K562 (cell line): ENCODE results near the gene KARS1. TPM values are rescaled to one million over a fixed set of nuclear protein-coding genes. Genes with fewer than 3 reads are reported as not detected.

Source experiments
- C11orf30 ChIP-seq: fragments of 450-650 bp; IDR thresholded peaks from 2 replicates; pipeline ENCODE4 v1.6.1; 2016; ENCODE audit warnings: low read depth, mild to moderate bottlenecking
- CBX3 ChIP-seq, 2 experiments: IDR thresholded peaks; 1 replicate in 1 of 2; 2 replicates in 1 of 2; pipeline ENCODE4 v1.6.1; 2012; ENCODE audit warnings: inconsistent platforms in 2 of 2, low read length in 2 of 2, borderline replicate concordance in 1 of 2, control low read depth in 1 of 2
- ELF2 ChIP-seq: fragments of 250-450 bp; sonication (Bioruptor Pico); IDR thresholded peaks from 2 replicates; pipeline ENCODE4 v1.5.0; 2021; ENCODE audit warnings: mild to moderate bottlenecking
- GABPA ChIP-seq: fragments of 200-800 bp; sonication (Bioruptor generic); conservative IDR thresholded peaks from 2 replicates; pipeline ENCODE4 v1.6.1; 2016; ENCODE audit warnings: low read depth, missing genetic modification characterization, missing compliant biosample characterization
- HEY1 ChIP-seq: fragments of 250-450 bp; sonication (Bioruptor Pico); IDR thresholded peaks from 2 replicates; pipeline ENCODE4 v1.5.0; 2020; ENCODE audit warnings: mild to moderate bottlenecking, moderate library complexity, borderline replicate concordance
- HNRNPLL ChIP-seq: fragments of 200-400 bp; formaldehyde crosslinking; IDR thresholded peaks from 2 replicates; pipeline ENCODE4 v1.6.1; 2017; ENCODE audit warnings: low read length, low read depth, mild to moderate bottlenecking; ENCODE audit not compliant: poor library complexity, severe bottlenecking
- IFI16 ChIP-seq: fragments of 250-450 bp; sonication (Bioruptor Pico); IDR thresholded peaks from 2 replicates; pipeline ENCODE4 v2.1.2; 2022; ENCODE audit warnings: mild to moderate bottlenecking, inconsistent platforms
- JUN ChIP-seq, 2 experiments: sonication (generic) in 1 of 2; formaldehyde crosslinking in 1 of 2; IDR thresholded peaks; 2 replicates each; pipeline versions ENCODE4 v1.6.1 to v1.8.0; 2012 to 2022; ENCODE audit warnings: borderline replicate concordance in 2 of 2, mild to moderate bottlenecking in 2 of 2, improper control_type of control experiment in 1 of 2, low read depth in 1 of 2, low read length in 1 of 2, missing genetic modification reagents in 1 of 2
- KDM1A ChIP-seq, 2 experiments: fragments of 450-650 bp; IDR thresholded peaks; 2 replicates each; pipeline ENCODE4 v1.6.1; 2016; ENCODE audit warnings: mild to moderate bottlenecking in 2 of 2
- NR4A1 ChIP-seq, 2 experiments: fragments of 250-450 bp in 1 of 2; fragments of 450-650 bp in 1 of 2; sonication (Bioruptor Pico) in 1 of 2; IDR thresholded peaks; 2 replicates each; pipeline versions ENCODE4 v1.4.0 to v1.6.1; 2016 to 2020; ENCODE audit warnings: mild to moderate bottlenecking in 2 of 2, missing compliant biosample characterization in 1 of 2, missing genetic modification characterization in 1 of 2, moderate library complexity in 1 of 2
- POLR2AphosphoS5 ChIP-seq: IDR thresholded peaks from 2 replicates; pipeline ENCODE4 v1.6.1; 2011; ENCODE audit warnings: mild to moderate bottlenecking, low read depth, low read length, moderate library complexity; ENCODE audit not compliant: control insufficient read depth, insufficient read depth
- SIN3B ChIP-seq: fragments of 450-650 bp; IDR thresholded peaks from 2 replicates; pipeline ENCODE4 v1.6.1; 2017; ENCODE audit warnings: low read depth, mild to moderate bottlenecking, moderate library complexity
- ZNF280A ChIP-seq: fragments of 450-650 bp; IDR thresholded peaks from 2 replicates; pipeline ENCODE4 v1.6.1; 2018; ENCODE audit warnings: mild to moderate bottlenecking, low read depth; ENCODE audit not compliant: partially characterized antibody
- ZNF561 ChIP-seq: fragments of 450-650 bp; formaldehyde crosslinking; conservative IDR thresholded peaks from 2 replicates; pipeline ENCODE4 v1.4.0; 2020; ENCODE audit warnings: mild to moderate bottlenecking, moderate library complexity
- ZNF717 ChIP-seq: fragments of 250-450 bp; sonication (Bioruptor Pico); IDR thresholded peaks from 2 replicates; pipeline ENCODE4 v1.5.0; 2021
- polyA plus RNA-seq, 8 experiments: library from polyadenylated mRNA; depleted of rRNA in 4 of 8; stranded (reverse) in 5 of 8; unstranded in 3 of 8; fragments of >200 nt; fragmentation: Nextera tagmentation in 2 of 8; fragmentation: Illumina TruSeq in 1 of 8; extraction: Ambion mirVana in 2 of 8; extraction: Trizol in 1 of 8; gene quantifications; 2 replicates each; pipeline versions ENCODE4 v1.2.1 to v1.2.3, GENCODE V29; 2011 to 2014; ENCODE audit warnings: inconsistent platforms in 1 of 8, missing spikeins in 1 of 8
- total RNA-seq, 7 experiments: library from RNA; depleted of rRNA in 6 of 7; stranded (reverse); fragments of >200 nt in 6 of 7; fragmentation: Illumina TruSeq in 2 of 7; extraction: Trizol in 2 of 7; gene quantifications; 2 replicates each; pipeline versions ENCODE4 v1.2.1 to v1.2.3, GENCODE V29; 2011 to 2021; ENCODE audit warnings: low replicate concordance in 1 of 7
- TF ChIP-seq, protein P1 (sequence below): fragments of 200-800 bp; sonication (Bioruptor generic); IDR thresholded peaks from 2 replicates; pipeline ENCODE4 v1.6.1; 2016; ENCODE audit warnings: missing genetic modification characterization, missing compliant biosample characterization
- TF ChIP-seq, protein P2 (sequence below): fragments of 450-650 bp; IDR thresholded peaks from 2 replicates; pipeline ENCODE4 v1.6.1; 2017; ENCODE audit warnings: mild to moderate bottlenecking, moderate library complexity

KARS1 gene
- total and polyA plus RNA-seq, 9 of the 15 experiments (the other 6 are each of a cell fraction or from before 2014, with no cell fraction given): 223 to 386 (median 304) TPM

DNA sequence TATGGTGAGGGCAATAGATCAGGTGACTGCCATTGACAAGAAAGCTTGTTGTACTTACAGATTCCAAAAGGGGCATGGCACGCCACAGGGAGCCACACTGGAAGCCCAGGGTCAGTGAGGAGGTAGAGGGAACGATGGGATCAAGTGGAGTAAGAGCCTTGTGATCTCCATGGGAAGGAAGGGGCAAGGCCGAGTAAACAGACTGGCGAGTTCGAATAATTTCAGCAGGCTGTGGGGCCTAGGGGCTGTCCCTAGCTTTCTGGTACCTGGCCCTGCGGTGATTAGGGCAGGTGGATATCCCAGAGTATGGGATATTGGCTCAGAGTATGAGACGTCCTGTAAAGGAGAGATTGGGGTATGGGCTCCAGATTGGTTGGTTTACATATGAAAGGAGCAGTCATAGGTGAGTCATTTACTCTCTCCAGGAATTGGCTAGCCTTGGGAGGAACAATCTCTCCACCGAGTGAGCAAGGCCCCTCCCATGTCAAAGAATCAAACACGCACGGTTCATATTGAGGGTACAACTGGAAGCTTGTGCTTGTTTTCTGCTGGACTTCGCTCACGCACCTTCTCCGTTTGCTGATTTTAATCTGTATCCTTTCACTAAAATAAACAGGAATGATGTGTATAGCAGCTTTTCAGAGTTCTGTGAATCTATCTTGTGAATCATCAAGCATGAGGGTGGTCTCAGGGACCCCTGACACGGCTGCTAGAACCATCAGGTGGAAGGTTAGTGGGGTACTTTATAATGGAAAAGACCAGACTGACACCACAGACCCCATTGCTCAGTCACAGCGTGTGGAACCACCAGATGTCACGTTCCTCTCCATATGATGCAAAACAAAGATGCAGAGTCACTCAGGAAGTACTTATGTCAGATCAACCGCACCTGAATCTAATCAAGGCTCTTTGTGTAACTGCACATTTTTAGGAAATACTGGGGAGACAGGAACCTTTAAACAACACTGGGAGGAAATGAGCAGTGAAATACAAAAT, 53.3 kb downstream of the KARS1 start (continued):
- TF ChIP-seq, protein P1, sequence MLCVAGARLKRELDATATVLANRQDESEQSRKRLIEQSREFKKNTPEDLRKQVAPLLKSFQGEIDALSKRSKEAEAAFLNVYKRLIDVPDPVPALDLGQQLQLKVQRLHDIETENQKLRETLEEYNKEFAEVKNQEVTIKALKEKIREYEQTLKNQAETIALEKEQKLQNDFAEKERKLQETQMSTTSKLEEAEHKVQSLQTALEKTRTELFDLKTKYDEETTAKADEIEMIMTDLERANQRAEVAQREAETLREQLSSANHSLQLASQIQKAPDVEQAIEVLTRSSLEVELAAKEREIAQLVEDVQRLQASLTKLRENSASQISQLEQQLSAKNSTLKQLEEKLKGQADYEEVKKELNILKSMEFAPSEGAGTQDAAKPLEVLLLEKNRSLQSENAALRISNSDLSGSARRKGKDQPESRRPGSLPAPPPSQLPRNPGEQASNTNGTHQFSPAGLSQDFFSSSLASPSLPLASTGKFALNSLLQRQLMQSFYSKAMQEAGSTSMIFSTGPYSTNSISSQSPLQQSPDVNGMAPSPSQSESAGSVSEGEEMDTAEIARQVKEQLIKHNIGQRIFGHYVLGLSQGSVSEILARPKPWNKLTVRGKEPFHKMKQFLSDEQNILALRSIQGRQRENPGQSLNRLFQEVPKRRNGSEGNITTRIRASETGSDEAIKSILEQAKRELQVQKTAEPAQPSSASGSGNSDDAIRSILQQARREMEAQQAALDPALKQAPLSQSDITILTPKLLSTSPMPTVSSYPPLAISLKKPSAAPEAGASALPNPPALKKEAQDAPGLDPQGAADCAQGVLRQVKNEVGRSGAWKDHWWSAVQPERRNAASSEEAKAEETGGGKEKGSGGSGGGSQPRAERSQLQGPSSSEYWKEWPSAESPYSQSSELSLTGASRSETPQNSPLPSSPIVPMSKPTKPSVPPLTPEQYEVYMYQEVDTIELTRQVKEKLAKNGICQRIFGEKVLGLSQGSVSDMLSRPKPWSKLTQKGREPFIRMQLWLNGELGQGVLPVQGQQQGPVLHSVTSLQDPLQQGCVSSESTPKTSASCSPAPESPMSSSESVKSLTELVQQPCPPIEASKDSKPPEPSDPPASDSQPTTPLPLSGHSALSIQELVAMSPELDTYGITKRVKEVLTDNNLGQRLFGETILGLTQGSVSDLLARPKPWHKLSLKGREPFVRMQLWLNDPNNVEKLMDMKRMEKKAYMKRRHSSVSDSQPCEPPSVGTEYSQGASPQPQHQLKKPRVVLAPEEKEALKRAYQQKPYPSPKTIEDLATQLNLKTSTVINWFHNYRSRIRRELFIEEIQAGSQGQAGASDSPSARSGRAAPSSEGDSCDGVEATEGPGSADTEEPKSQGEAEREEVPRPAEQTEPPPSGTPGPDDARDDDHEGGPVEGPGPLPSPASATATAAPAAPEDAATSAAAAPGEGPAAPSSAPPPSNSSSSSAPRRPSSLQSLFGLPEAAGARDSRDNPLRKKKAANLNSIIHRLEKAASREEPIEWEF: peak; percentile 58; the same call in 1 of the 2 replicates
- no peak for TF ChIP-seq HEY1 (CRISPR knock-in tag)
- TF ChIP-seq, protein P2, sequence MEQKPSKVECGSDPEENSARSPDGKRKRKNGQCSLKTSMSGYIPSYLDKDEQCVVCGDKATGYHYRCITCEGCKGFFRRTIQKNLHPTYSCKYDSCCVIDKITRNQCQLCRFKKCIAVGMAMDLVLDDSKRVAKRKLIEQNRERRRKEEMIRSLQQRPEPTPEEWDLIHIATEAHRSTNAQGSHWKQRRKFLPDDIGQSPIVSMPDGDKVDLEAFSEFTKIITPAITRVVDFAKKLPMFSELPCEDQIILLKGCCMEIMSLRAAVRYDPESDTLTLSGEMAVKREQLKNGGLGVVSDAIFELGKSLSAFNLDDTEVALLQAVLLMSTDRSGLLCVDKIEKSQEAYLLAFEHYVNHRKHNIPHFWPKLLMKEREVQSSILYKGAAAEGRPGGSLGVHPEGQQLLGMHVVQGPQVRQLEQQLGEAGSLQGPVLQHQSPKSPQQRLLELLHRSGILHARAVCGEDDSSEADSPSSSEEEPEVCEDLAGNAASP: no peak
- TF ChIP-seq ZNF561 (CRISPR knock-in tag): no peak
- TF ChIP-seq ZNF280A: no peak
- TF ChIP-seq HNRNPLL: no peak
- TF ChIP-seq KDM1A (IDR thresholded peaks at IDR 0.05): peak in 1 of 2 experiments; percentile 34; a peak in 3 of 4 replicates
- TF ChIP-seq GABPA (tag): peak; percentile 47; the same call in 1 of the 2 replicates
- no peak for TF ChIP-seq ZNF717
- TF ChIP-seq POLR2AphosphoS5: 0 out of 2 replicates have a peak, but pooled peaks have one; percentile 25
- no peak for TF ChIP-seq NR4A1 (CRISPR knock-in tag; IDR thresholded peaks at IDR 0.05)
- TF ChIP-seq NR4A1 (tag; IDR thresholded peaks at IDR 0.05): peak; percentile 85
- TF ChIP-seq SIN3B: no peak
- TF ChIP-seq C11orf30: peak; percentile 88
- TF ChIP-seq JUN (IDR thresholded peaks at IDR 0.05; ENCODE audit: borderline replicate concordance, low read depth, low read length): peak; percentile 39; the same call in 1 of the 2 replicates
- TF ChIP-seq JUN (CRISPR knock-in tag; IDR thresholded peaks at IDR 0.05; ENCODE audit: borderline replicate concordance): no peak
- TF ChIP-seq ELF2 (CRISPR knock-in tag): no peak
- TF ChIP-seq CBX3 (IDR thresholded peaks at IDR 0.05; ENCODE audit: borderline replicate concordance in 1 of 2, low read length in 2 of 2): peak in 1 of 2 experiments; percentile 60; a peak in 1 of 3 replicates
- TF ChIP-seq IFI16: 0 out of 2 replicates have a peak, but pooled peaks have one; percentile 16
